NCI-H1048 (cell line): Measurements from ENCODE around the gene KRTAP2-4.
"Not testable (repeated sequence)": the region's sequence is repeated elsewhere in the genome, so short reads cannot be mapped to it uniquely, and the experiment has no call there.

ENCODE experiments used
- DNase-seq: peaks from one replicate; lab custom pipeline; 2025; lab: John Stamatoyannopoulos, UW

Gene KRTAP2-4

DNA sequence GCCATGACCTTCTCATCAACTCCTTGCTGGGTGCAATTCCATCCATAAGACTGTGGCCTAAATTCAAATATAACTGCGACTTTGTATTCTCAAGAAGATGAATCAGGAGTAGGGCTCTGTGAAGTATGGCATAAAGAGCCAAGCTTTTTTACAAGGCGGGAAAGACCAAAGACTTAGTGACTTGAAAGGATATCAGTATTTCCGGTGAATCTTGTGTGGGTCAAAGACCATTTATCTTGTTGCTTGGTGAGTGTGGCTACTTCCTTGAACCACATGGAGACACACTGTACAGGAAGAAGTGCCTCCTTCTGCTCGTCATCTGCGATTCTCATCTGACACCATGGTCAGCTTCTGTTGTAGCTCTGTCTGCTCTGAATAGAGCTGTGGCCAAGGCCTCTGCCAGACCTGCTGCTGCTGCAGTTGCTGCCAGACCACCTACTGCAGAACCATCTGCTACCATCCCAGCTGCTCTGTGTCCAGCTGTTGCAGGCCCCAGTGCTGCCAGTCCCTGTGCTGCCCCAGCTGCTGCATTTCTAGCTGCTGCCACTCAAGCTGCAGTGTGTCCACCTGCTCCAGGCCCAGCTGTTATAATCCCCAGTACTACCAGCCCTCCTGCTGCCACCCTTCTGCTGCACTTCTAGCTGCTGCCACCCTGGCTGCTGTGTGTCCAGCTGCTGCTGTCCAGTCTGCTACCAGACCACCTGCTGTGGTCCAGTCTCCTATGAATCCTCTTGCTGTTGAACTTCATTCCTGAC lies 6.1 kb upstream of the KRTAP2-4 start:
- no peak for DNase-seq

DNA sequence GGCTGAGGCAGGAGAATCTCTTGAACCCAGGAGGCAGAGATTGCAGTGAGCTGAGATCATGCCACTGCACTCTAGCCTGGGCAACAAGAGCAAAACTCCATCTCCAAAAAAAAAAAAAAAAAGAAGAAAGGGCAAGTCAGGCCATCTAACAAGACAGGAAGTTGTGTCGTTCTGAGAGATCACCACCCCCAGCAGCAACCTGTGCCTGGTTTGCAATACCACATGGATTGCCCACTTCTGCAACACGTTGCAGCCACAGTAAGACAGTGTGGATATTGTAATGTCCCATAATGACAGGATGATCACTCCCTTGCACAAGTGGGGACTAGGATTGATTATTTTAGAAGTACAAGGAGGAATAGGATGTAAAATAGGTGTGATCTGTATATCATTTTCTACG lies 3.4 kb upstream of the KRTAP2-4 start:
- DNase-seq: no peak

DNA sequence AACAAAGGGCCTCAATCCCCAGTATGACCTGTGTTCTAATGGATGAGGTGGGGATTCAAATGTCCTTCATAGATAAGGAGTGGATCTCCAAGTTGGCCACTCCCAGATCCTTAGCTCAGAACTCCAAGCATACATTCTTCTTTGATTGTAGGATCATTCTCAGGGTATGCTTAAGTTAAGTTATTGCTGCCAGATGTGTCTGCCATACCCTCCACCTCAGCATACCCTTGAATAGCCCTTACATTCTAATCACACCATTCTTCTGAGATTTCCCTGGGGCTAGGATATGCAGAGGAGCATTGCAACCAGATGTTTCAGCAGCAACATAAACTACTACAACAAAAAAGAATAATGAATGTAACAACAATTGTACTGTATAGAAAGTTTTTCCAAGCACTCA lies 1.6 kb upstream of the KRTAP2-4 start:
- no peak for DNase-seq

DNA sequence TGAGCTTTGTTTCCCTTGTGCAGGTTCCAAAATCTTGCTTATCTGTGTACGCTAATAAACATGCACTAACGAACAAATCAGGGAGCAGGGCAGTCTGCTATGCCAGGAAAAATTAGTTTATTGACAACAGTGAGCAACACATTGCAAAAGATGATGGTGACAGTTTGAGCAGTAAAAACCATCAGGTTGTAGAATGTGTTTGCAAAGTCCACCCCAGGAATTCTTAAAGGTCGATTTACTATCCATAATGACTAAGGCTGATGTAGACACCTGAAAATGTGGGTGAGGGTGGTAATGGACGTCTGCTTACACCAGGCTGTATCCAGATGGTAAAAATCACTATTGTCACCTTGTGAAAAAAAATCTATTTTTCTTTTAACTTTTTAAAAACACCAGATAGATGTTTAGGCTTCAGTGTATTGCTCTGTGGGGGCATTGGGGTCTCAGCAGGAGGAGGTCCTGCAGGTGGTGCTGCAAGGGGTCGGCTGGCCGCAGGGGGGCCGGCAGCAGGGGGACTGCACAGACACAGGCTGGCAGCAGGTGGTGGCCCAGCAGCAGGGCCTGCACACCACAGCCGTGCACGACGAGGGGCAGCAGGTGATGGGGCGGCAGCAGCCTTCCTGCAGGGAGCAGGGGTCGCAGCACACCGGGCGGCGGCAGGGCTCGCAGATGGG lies 526 bp downstream of the KRTAP2-4 start:
- not testable (repeated sequence) for DNase-seq

DNA sequence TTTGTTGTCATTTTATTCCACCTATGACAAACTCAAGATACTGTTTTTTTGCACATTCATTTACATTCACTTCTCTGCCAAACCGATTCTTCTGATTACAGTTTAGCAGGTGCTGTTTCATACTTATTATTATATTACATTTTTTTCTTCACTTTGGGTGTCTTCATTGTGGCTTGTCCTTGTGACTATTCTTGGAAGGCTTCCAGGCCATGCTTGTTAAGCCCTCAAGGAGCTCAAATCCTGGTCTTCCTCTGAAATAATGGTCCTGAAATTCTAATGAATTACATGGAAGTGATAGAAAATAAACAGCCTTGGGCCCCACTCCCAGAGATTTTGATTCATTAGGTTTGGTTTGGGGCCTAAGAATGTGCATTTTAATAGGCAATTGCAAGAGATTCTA lies 1.4 kb downstream of the KRTAP2-4 start:
- DNase-seq: no peak

DNA sequence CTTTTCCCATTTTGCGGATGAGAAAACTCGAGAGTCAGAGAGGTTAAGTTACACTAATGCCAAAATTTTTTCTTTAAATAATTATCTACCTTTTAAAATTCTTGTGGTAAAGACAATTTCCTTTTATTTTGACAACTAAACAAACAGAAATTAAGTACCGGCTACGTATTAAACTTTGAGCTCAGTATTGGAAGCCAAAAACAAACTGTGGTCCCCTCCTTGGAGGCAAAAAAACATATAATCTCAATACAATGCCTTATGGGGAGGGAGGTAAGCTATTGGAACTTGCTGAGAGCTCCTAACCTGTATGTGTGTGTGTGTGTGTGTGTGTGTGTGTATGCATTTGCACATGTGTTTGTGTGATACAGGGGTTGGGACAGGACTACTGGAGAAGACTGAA lies 2.2 kb downstream of the KRTAP2-4 start:
- no peak for DNase-seq

DNA sequence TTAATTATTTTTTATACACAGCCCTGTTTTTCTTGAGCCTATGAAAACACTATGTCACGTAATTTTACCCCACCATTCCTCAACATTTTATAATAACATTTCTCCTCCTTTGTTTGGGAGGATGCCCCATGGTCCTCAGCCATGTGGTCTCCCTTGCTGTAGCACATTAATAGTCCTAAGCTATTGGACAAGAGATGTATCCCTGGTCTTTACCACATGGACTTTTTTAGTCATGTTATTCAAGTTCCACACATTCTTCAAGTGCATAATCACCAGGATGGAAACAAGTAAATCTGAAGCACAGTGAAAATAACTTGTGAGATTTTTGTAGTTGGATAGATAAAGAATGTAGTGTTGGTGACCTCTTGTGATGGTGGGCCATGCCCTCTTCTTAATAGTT lies 3.7 kb downstream of the KRTAP2-4 start:
- no peak for DNase-seq

DNA sequence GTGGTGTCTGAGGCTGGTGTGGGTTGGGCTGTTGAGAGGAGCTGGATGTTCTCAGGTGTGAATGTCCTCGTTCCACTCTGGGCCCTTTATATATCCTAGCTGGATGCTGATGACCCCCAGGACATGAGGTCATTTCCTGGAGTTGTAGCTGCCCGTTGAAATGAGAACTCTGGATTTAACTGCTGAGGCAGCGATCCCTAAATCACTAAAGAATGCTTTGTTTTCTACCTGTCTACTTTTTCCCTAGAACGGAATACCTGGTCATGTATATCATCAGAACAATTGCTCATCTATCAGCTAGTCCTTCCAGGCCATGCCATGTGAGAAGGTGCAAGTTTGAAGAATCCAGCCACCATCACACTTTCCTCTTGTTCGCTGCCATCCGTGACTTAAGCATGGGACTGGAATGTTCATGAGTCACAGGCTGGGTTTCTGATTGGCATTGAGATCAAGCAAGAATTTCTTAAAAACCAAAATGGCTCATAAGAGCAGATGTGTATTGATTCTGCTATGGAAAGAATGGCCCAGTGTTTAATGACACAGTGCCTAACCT lies 5.6 kb downstream of the KRTAP2-4 start, which contains the start of gene KRTAP2-3:
TSS of gene KRTAP2-3 (minus strand) at position 63 of the 553 bp plus-strand sequence. CDS start 64 bp downstream, outside the sequence.
- DNase-seq: no peak

DNA sequence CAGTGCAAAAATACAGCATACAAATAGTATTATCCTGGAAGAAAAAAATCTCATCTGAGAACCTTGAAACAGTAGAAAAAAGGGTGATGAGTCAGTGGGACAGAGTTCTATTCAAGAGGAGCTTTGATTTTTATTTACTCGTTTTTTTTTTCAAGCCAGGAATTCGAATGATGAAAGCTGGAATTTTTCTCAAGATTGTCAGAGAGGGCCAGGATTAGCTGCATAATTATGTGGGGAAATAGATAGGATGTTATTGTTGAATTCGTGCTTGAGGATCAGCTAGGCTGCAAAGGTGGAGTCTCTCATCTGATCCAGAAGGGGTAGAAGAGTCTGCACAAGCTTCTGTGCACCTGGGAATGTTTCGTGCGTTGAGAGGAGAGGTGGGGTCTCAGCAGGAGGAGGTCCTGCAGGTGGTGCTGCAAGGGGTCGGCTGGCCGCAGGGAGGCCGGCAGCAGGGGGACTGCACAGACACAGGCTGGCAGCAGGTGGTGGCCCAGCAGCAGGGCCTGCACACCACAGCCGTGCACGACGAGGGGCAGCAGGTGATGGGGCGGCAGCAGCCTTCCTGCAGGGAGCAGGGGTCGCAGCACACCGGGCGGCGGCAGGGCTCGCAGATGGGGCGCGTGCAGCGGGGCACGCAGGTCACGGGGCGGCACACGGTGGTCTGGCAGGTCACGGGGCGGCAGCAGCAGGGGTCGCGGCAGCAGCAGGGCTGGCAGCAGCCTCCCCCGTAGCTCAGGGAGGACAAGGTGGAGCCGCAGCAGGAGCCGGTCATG lies 6.2 kb downstream of the KRTAP2-4 start:
- not testable (repeated sequence) for DNase-seq

DNA sequence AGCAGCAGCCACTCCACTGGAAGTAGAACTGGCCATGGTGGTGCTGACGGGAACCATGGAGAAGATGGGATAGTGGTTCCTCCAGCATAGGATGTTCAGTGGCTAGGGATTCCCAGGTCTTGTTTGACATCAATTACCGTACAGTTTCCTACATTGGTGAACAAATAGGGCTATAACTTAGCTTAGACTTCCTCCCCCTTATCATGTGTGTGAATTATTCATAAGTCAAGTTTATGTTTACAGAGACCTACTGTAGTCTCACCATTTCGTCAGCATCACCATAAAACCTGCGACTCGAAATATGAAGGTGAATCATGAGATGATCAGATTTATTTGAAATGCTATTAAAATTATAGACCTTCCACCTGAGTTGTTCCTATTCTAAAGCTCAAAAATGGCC lies 6.9 kb downstream of the KRTAP2-4 start:
- no peak for DNase-seq

DNA sequence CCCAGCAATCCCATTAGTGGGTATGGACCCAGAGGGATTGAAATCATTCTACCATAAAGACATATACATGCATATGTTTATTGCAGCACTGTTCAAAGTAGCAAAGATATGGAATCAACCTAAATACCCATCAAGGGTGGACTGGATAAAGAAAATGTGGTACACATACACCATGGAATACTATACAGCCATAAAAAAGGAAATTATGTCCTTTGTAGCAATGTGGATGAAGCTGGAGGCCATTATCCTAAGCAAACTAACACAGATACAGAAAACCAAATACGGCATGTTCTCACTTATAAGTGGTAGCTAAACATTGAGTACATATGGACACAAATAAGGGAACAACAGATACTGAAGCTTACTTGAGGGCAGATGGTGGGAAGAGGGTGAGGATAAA lies 8.1 kb downstream of the KRTAP2-4 start:
- no peak for DNase-seq

DNA sequence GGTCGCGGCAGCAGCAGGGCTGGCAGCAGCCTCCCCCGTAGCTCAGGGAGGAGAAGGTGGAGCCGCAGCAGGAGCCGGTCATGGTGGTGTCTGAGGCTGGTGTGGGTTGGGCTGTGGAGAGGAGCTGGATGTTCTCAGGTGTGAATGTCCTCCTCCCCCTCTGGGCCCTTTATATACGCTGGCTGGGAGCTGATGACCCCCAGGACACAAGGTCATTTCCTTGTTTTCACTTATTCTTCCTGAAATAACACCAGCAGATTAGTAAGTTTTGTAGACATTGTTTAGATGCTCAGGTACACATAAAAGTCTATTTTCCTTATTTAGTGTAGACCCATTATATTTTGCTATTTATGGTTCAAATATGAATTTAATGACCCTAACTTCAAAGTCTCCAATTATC lies 10.5 kb downstream of the KRTAP2-4 start, which contains the start of gene KRTAP2-2:
TSS of gene KRTAP2-2 (minus strand) at position 101 of the 400 bp plus-strand sequence. CDS start at position 82, 19 bp downstream.
- not testable (repeated sequence) for DNase-seq

DNA sequence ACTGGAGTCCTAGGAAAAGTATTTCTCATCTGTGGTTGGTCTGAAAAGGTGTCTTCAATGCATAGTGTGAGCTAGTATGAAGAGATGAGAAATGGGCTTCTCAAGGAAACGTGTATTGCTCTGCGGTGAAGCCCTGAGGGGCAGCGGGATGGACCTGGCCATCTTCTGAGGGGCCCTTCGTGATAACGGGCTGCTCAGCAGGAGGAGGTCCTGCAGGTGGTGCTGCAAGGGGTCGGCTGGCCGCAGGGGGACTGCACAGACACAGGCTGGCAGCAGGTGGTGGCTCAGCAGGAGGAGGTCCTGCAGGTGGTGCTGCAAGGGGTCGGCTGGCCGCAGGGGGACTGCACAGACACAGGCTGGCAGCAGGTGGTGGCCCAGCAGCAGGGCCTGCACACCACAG lies 11.1 kb downstream of the KRTAP2-4 start:
- not testable (repeated sequence) for DNase-seq

DNA sequence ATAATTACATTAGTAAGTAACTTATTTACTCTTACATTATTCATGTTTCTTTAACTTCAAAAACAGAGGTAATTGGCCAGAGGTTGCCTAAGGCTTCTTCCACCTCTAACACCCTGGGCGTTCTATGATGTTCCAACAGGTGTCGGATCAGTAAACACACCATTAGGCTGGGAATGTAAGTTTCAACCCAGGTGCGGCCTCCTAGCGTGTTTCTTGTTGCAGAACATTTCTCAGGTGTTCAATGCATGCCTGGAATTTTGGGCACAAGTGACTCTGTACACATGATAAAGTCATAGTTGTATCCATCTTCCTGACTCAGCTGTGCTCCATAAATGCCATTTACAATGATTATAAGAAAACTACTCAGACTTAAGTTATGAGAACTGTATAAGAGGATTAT lies 11.7 kb downstream of the KRTAP2-4 start:
- no peak for DNase-seq

DNA sequence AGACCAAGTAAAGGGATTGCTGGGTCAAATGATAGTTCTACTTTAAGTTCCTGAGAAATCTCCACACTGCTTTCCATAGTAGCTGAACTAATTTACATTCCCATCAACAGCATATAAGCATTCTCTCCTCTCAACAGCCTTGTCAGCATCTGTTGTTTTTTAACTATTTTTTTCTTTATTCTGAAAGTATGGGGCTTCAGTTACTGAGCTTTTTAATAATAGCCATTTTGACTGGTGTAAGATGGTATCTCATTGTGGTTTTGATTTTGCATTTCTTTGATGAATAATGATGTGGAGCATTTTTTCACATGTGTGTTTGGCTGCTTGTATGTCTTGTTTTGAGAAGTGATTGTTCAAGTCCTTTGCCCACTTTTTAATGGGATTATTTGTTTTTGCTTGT lies 13.1 kb downstream of the KRTAP2-4 start:
- no peak for DNase-seq

DNA sequence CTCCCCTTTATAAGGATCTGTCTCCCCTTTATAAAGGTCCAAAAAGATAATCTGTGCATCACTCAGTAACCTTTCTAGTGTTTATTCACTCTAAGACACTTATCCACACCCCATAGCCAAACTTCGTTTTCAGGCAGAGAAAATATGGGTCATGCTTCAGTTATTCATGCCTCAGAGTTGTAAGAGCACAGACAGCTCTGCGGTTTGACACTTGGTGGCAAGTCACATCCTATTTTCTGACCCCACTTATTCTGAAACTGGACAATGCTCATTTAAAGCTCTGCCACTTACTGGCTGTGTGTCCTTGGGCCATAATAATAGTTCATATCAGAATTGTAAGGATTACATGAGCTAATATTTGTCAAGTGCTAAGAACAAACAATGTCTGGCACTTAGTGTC lies 16.6 kb downstream of the KRTAP2-4 start:
- DNase-seq: no peak

DNA sequence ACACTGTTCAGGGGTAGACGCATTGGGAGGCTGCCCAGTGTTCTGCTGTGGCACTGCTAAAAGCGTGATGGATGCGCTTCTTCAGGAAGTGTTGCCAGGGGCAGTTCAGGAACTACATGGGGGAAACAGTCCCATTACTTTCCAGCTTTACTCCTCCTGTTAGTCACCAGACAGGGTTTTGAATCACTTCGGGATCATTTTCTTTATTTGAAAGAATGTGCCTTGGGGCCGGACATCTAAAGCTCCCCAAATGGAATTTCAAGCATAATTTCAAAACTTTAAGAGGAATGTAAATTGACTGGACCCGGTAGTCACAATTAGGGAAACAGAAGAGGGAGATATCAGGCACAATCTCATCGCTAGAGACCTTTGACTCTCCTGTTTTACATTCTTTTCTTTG lies 17.2 kb downstream of the KRTAP2-4 start:
- no peak for DNase-seq

DNA sequence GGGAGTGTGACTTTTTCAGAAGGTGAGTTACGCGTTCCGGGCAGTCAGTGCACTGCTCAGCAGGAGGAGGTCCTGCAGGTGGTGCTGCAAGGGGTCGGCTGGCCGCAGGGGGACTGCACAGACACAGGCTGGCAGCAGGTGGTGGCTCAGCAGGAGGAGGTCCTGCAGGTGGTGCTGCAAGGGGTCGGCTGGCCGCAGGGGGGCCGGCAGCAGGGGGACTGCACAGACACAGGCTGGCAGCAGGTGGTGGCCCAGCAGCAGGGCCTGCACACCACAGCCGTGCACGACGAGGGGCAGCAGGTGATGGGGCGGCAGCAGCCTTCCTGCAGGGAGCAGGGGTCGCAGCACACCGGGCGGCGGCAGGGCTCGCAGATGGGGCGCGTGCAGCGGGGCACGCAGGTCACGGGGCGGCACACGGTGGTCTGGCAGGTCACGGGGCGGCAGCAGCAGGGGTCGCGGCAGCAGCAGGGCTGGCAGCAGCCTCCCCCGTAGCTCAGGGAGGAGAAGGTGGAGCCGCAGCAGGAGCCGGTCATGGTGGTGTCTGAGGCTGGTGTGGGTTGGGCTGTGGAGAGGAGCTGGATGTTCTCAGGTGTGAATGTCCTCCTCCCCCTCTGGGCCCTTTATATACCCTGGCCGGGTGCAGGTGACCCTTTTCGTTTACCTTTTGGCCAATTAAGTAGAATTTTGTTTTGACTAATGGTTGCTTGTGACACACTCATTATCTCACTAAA lies 18.8 kb downstream of the KRTAP2-4 start, which contains the start of gene KRTAP2-1:
TSS of gene KRTAP2-1 (minus strand) at position 582 of the 731 bp plus-strand sequence. CDS start at position 533, 49 bp downstream.
- not testable (repeated sequence) for DNase-seq

DNA sequence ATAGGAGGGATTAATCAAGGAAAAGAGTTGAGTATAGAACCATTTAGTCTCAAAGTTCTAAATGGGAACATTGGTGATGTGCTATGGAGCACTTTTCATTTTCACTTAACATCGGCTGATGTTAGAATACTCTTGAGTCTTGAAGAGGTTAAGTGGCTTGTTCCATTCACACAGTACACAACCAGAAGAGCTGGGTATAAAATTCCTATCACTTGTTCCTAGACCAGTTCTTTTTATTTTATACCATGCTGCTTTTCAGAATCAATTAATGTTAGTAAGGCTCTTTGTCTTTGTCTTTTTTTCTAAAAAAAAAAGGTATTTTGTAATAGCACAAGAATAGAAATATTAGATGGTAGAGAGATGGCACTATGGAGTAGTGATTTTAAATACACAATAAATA lies 22.7 kb downstream of the KRTAP2-4 start:
- DNase-seq: no peak

DNA sequence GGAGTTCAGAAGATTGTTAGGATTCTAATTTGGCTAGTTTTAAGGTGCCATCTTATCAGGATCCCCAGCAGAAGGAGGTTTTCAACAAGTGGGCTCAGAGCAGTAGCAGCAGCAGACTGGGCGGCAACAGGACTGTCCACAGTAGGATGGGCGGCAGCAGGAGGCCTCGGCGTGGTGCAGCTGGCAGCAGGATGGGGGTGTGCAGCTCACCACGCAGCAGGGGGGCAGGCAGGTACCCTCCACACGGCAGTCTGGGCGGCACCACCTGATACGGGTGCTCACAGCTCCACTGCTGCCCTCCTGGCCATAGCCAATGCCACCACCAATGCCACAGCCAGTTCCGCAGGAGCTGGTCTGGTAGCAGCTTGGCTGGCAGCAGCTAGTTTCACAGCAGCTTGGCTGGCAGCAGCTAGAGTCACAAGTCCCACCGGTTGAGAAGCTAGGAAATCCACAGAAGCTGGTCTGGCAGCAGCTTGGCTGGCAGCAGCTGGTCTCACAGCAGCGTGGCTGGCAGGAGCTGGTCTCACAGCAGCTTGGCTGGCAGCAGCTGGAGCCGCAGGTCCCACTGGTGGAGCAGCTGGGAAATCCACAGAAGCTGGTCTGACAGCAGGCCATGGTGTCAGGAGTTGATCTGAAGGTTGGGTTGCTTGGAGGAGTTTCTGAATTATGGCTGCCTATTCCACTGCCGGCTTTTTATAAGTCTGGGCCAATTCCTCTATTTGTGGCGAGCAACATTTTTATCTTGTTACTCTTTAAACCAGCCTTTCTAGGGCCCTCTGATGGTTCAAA lies 24.7 kb downstream of the KRTAP2-4 start, which contains the start of gene KRTAP1-1:
TSS of gene KRTAP1-1 (minus strand) at position 668 of the 789 bp plus-strand sequence. CDS start at position 615, 53 bp downstream.
- DNase-seq: not testable (repeated sequence)
